Activated naive CD4-positive, alpha-beta T cell treated with anti-CD3 and anti-CD28 coated beads, Interleukin-2, amount 50 U/mL, for 16 hours (primary cell): Measurements from ENCODE around the gene RARB.

Source experiments
- DNase-seq: peaks from one replicate; pipeline ENCODE4 v3.0.0-alpha.2; 2020

RARB gene

DNA sequence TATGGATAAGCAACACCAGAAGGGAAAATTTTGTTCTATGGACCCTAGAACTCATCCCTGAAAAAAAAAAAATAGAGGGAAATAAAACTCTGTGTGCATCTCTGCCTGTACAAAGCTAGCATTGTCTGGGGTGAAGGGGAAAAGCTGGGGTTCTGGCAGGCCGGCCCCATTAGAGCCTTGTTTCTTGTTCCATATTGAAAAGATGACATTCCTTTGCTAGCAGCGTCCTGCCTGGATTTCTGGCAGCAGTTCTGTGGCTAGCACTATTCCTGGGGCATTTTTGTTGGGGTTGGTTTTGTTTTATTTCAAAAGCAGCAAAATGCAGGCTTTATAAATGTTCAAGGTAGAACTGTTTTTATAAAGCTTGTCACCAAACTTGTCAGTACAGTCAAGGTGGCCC lies 45.2 kb downstream of the RARB start:
- DNase-seq = no peak

DNA sequence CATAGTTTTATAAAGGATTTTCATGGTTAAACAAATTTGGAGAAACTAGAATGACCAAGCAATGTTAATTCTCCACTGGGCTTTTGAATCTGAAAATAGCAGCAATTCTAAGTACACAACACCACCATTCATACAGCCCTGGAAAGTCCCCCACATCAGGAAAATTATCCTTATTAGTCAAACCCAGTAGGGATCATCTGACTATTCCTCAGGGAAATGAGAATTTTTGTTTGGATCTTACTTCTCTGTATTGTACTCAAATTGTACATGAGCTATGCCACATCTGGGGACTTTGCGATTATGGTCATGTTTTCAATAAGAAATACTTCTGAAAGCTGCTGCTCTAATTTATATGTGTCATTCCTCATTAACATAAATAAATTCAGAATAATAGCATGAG lies 46.0 kb downstream of the RARB start:
- no peak for DNase-seq

DNA sequence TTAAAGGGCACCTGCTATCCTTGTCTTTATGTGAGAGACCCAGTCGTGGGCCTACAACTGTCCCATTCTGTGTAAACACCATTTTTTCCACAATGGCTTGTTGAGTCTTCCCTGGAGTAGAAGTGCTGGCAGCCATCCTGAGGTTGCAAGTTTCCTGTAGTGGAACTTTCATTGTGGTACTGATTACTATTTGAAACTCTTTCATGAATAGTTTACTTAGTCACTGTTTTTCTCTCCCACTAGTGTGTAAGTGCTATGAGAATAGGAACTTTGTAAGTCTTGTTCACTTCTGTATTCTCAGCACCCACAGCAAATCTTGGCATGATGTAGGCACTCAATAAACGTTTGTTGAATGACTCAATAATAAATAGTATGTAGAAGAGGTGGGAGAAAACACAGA lies 48.6 kb downstream of the RARB start:
- no peak for DNase-seq

DNA sequence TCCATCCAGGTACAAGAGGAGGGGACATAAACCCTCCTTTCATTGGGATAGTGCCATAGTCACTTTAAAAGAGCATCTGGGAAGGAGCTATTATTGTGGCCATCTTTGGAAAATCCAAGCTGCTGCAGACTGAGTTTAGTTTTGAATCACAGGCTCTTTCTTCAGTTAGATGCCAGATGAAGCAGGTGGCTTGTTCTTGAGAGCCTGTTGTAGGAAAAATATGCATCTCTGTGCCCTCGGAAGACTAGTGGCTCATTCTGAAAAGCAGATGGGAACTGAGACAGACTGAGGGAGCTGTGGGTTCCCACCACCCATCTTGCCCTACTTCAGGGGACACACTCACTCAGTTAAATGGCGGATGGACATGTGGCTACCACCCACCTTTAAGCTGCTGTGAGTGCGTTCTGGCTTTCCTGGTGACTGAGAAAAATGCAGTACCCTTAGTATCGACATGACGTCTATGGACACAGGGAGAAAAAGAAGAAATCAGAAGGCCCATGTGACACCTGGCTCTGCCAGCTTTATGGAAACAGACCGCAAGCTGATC lies 50.2 kb downstream of the RARB start:
- DNase-seq = no peak

DNA sequence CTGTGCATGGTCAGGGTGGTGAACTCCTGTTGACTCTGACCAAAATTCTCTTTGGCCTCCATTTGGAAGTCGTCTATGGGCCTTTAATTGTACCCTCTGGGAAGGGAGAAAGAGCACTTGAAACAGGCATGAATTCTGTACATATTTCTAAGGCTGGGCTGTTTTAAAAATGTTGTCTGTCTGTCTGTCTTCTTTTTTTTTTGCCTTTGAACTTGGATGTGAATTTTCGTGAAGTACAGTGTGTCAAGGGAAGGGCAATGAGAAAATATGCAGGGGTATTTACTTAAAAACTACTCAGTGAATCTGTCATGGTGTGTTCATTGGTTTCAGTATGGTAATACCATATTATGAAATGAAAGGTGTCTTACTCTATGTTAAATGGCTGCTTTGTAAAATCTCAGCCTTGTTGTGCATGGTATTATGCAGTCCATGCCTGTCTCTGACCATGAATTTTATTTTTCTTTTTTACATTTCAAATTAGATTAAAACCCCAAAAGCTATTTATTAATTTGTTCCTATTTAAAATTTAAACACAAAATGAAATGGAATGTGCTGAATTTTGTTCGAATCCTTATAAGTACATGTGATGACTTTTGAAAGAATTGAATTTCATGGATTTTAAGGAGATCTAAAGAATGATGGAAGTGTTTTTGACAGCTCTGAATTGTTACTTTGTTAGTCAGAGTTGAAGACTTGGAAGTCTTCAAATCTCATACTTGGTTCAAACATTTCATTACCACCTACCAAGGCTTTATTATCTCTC lies 51.1 kb downstream of the RARB start:
- DNase-seq = no peak

DNA sequence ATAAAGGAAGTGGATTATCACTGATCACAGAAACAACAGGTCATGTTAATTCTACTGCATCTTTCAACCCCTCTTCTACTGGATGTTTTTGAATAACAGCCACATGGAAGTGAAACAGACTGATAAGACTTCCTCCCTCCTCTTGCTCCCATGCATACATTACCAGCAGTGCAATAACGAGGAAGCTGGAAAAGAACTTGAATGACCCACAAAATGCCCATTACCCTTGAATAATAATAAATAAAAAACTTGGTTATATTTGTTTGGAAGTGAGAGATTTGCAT lies 51.6 kb downstream of the RARB start:
- no peak for DNase-seq

DNA sequence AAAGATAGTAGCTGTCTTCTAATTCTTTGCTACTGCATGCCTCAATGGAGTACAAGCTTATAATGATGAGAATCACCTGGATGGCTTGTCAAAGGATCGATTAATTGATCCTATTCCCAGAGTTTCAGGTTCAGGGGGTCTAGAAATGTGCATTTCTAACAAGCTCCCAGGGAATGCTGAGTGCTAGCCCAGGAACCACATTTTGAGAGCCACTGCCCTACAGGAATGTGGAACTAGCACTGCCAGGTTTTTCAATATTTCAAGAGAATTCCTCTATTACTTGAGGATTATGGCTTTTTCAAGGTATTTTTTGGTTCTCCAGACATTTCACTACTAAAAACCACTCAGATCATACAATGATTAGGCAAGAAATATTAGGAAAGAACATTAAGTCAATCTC lies 52.7 kb downstream of the RARB start:
- DNase-seq = no peak

DNA sequence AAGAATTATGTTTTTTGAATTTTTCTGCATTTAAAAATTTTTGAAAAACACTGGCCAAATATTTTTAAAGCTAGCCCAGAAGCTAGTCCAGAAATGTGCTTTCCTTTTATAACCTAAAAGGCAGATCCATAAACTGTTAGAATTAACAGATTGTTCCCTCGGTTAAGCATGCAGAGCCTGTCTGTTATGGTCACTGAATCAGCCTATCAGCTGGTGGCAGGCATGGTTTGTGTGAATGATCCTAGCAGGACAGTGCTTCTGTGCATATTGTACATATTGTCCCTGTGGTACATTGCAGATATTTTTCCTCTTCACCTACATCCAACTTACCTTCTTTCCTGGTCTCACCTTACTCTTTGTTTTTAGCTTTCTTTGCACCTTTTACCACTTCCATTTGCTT lies 53.3 kb downstream of the RARB start:
- DNase-seq = no peak

DNA sequence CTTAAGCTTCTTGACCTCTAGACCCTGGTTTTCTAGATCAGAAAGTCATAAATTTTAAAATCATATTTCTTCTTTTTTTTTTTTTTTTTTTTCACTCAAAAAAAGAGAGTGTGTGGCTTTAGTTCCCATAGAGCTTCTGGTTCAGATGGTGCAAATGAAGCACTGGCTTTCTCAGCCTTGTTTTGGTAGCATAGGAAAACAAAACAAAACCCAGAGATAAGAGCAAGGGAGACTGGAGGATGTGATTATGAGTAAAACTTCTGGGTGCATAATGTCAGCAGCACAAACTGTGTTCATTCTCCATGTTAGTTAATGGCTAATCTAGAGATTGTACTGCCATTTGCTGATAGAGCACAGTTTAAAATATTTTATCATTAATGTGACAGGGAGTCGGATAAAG lies 55.4 kb downstream of the RARB start:
- DNase-seq = no peak

DNA sequence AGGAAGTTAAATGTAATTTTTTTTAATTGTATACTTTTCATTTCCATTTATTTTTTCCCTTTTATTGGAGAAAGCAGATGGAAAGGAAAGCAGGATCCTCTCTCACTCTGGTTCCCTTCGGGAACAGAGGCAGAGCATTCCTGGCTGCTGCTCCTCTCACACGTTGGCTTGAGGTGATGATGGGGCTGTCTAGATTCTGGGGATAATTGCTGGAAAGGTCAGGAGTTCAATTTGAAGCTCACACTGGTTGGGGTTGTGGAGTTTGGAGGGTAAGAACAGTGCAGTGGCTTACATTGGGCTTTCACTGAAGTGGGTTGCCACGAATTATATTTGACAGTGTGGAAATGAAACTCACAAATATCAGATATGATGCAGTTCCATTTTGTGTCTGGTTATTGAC lies 57.6 kb downstream of the RARB start:
- no peak for DNase-seq

DNA sequence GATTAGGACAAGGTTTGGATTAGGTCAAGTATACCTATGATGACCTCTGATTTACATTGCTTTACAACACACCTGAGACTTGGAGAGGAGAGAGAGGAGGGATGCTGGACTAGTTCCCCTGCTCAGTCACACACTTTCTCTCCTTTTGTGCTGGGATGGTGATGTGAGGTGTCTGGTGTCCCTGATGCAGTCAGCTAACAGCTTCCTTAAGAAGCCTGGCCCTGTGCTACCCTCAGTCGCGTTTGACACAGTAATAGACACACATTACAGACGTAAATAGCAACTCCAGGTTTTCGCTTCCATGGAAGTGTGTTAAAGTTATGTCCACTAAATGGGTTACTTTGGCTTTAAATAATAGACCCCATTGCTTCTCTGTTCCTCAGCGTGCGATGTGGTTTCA lies 58.9 kb downstream of the RARB start:
- no peak for DNase-seq

DNA sequence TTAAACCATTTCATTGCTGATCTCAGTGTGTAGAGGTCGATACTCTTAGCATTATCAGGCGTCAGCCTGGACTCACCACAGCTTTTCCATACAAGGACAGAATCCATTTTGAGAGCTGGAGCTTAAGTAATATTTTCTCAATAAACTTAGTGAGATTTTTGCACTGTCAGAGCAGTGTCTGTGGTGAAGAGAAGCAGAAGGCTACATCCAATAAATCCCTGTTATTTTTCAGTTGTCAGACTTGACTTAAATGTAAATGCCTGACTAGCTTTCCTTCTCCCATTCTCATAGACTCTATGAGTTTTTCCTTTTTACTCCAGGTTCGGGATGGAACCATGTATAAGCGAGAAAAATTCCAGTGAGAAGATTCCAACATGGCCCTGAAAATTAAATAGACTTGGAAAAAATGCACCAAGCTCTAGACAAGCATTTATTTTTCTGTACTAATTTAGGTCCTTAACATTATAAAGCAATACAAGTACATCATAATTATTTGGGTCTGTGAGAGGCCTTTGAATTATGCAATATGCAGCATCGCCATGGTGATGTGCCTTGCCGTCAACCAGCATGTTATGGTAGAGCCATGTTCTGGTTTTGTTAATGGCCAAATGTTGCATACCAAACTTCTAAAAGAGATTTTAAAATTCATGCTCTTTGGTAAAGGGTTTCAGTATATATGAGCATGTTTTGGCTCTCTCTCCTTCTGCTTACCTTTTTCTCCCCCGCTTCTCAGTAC lies 62.0 kb downstream of the RARB start:
- no peak for DNase-seq

DNA sequence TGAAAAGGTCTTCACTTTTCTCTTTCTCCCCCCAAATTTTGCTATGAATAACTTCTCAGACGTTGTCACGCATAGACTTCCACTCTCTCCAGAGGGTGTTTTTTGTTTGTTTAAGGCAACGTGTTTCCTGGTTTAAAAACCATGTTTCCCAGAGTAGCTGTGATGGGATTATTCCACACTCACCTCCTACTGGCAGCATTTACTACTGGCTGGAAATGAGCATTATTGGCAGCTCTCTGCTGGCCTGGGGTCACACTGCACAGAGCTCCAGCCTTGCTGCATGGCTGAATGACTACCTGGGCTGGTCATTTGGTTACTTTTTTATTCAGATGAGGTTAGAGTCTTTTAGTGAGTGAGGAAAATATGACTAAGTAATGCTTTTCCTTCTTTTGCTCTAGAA lies 65.2 kb downstream of the RARB start:
- no peak for DNase-seq

DNA sequence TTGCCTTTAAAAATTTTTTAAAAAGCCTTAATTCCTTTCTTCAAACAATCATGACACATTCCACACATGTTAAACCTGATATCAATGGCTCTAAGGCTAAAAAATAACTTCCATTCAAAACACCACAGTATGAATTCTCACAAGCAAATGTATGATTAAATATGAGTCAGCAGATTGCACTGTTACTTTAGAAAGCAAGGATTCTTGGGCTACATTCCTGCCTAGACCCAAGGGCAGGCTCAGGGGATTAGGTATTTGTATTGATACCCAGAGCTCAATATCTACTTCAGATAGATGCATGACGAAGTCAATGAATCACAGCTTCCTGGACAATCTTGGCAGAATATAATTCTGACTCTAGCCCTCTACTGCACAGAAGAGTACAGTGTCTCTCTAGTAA lies 65.7 kb downstream of the RARB start:
- DNase-seq = no peak

DNA sequence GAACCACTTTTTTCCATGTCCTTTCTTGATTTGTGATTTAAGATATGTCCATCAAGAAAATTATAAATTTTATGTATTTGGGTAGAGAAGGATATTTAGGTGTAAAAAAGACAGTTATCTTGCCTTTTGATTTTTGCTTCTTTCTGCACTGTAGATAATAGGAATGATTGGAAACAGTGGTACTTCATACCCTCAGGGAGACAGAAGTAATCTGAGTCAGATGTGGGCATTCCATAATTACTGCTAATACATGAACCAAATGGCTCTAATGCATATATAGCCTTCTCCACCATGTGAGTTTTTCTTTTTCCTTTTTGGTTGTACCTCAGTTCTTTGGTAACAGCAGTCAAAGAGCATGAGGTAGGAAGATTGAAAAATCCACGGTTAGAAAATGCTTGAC lies 67.2 kb downstream of the RARB start:
- DNase-seq = no peak

DNA sequence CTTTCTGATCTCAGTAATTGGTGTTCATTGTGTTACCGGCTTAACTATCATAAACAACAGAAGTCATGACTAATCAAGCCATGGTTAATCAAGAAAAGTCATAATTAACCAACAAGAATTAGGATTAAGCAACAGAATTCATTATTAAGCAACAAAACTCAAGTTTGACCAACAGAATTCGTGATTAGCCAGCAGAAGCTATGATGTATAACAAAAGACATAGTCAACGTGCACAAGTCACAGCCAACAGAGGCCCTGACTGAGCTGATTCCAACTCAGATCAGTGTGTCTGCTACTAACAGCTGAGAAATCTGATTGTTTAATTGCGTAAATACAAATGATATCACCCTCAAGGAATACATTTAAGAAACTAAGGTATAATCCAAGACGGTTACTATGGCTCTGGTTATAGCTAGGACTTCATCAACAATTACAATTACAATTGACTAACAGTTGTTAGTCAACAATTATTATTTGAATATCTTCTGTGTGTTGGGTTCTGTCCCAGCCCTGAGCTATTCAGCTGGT lies 67.7 kb downstream of the RARB start:
- DNase-seq = no peak

DNA sequence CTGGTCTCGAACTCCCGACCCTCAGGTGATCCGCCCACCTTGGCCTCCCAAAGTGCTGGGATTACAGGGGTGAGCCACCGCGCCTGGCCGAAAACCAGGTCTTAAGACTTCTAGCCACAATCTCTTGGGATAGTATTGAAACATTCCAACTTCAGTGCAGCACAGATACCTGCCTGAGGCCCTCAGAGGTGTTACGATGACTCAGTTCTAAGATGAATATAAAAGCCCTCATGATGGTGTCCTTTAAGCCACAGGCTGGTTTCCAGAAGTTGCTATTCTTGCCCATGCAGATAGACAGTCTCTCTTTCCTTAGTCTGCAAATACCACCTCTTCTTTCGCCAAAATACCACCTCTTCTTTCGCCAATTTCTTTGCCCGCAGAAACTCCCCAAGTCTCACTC lies 69.0 kb downstream of the RARB start:
- DNase-seq = no peak

DNA sequence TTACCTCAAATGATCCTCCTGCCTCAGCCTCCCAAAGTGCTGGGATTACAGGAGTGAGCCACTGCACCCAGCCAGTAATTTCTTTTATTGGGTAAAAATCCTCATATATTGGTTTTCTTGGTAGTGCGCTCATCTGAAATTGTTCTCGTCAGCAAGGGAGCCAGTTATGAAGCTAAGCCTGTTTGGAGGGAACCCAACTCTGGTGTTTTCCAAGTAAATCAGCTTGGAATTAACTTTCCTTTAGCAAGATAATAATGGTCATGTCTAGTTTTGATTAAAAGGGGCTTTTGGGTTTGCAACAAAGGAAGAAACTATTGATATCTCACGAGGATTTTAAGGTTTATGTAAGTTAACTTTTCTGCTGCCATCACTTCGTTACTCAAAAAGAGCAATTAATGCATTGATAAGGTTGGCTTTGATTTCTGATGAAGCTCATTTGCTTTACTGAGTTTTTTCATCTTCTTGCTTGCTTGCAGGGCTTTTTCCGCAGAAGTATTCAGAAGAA lies 72.7 kb downstream of the RARB start:
- DNase-seq = no peak

DNA sequence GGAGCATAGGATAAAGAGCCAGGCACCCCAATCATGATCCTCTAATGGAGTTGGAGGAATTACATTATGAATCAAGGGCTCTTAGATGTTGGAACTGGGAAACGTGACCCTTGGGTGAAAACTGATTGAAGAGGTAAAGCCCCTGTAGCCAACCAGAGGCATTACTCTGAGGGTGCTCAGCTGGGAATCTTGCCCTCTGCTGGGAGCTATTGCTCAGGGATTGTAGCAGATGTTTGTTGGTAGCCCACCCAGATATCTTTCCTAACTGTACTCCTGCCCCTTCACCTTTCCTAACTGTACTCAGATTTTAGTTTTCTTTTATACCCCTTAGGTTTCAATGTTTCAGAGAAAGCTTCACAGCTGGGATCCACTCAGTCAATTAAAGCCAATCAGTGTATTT lies 74.2 kb downstream of the RARB start:
- no peak for DNase-seq

DNA sequence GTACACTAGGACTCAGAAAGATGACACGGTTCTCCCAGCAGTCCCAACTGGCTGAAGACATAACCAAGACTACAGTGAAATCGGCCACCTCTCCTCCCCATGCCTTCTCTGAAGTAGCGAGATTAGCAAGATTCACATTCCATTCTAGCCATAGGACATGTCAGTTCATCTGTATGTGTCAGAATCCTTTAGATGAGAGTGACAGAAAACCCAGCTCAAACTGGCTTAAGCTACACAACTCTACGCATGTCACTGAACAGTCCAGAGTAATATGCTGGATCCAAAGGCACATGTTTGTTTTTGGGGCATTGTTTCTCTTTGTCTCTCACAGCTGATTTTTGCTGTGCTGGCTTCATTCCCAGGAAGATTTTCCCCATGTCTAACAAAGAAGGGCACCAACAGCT lies 75.8 kb downstream of the RARB start:
- no peak for DNase-seq

DNA sequence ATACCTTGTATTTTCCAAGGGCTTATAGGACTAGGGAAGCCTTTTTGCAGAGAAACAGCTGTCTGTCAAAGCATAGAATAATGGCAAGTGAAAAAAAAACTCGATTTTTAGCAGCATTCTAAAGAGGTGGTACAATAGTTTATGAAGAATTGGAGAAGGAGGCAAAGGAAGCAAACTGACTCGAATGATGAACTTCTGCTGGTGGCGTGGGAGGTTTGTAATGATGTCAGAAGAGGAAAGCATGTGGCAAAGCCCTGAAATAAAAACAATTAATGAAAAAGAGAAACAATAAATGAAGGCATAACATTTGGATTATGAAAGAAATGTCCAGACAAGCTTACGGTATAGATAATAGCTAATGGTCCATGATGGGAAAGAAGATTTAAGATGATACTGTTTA lies 77.5 kb downstream of the RARB start:
- no peak for DNase-seq

DNA sequence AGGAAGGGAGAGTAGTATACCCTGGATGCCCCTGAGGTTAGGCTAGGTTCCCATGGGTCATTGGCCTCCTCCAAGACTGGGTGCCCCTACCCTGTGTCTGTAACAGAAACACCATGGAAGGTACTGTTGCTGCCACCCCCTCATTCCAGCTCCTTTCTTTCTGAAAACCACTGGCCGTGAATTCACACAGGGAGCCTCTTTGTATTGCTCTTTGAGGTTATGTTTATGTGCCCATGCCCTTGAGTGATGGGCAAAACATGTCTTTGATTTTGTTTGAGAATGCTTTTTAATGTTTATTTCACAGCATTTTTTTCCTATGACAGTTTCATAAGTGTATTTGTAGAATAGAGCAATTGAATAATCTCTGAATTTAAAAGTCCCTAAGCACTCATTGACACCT lies 79.7 kb downstream of the RARB start:
- DNase-seq = no peak

DNA sequence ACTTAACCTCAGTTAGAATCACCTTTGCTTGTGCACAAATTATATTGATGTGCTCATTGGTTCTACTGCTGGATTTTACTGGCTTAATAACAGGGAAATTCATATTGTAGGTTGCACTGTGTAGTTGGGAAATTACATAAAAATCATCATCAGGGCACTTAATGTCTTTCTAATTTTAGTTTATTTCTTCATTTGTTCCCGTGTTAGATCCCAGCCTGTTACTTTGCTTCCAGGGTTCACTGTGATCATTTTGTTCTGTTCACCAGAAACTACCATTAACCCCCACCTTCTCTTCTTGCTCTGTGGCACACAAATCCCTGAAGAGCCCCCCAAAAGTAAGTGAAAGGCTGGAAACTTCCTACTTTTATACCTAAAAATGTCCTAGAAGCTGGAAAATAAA lies 80.4 kb downstream of the RARB start:
- DNase-seq = no peak

DNA sequence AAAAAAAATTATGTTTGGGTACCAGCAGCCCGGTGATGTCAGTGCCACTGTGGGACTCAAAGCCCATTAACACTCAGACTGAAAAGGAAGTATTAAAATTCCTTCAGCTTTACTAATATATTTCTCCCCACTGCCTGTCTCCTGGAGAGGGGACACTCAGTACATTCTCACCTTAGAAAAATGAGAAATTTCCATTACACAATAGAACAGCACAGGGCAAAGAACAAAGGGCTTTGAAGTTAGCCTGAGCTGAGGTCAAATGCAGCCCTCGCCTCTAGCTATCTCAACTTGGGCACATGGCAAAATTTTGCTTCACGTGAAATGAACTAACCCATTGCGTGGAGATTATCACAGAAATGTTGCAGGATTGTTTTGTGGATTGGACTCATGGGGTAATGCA lies 80.8 kb downstream of the RARB start:
- DNase-seq = no peak
